Measurements from ENCODE around the gene METTL27. TPM values are rescaled to one million over a fixed set of nuclear protein-coding genes. Genes with fewer than 3 reads are reported as not detected.

Gene METTL27
- polyA plus RNA-seq, 1 donor from 2014 or later, result 2.4 TPM

DNA sequence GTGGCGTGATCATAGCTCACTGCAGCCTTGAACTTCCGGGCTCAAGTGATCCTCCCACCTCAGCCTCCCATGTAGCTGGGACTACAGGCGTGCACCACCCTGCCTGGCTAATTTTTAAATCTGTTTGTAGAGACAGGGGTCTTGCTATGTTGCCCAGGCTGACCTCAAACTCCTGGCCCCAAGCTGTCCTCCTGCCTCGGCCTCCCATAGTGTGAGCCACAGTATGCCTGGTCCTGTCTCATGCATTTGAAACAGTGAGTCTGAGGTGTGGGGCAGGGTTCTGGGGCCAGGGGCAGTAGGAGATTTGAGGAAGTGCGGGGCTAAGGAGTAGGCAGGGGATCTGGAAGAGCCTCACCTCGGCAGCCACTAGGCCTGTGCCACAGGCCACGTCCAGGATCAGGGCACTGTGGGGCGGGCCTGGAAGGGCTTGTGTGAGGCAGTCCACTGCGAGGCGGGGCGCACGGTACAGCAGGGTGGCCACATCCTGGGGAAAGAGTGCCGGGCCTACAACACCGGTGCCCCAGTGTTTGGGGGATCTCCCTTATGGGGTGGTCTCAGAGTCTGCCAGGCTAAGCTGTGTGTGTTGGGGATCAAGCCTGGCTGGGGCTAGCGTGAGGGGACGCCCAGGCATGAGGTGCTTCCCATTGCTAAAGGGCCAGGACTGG, 1.5 kb downstream of the METTL27 start (continued):
- no peak for TF ChIP-seq CTCF (IDR thresholded peaks at IDR 0.05; ENCODE audit: poor library complexity, severe bottlenecking)
- TF ChIP-seq SMC3 (conservative IDR thresholded peaks at IDR 0.05; ENCODE audit: poor library complexity), result no peak

DNA sequence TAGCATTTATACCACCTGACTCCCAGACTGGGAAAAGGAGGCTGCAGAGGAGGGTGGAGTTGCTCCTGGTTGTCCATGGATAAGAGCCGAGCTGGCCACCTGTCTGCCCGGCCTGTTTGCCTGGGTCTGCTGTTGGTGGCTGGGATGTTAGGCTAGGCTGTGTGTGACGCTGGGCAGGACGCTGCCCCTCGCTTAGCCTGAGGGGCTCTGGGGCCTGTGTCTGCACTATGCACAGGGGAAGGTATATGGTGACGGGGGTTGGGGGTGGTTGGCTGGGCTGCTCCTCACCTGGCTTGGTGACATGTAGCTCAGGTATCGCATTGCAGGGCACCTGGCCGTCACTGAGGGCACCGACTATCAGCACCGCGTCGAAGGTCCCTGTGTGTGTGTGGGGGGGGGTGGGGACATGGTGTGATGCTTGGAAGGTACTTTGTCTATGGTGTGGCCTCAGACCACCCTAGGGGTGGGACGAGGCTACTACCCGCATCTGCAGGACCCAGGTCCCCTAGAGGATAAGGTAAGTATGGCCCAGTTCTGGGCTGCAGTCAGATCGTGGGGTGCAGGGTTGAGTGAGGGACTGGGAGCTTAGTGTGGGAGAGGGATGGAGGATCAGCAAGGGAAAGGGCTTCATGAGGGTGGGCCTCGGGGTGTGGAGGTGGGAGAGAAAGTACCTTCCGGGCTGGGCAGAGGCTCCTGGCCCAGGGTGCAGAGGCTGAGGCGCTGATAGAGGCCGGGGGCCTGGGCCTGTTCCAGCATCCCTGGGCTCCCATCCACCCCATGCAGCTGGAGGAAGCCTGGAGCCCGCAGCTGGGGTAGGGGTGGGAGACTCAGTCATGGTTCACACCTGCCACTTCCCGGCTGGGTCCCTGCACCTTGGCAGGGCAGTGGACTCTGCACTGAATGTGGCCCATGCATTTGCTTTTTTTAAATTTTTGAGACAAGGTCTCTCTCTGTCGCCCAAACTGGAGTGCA, 2.3 kb downstream of the METTL27 start:
- H3K27me3 ChIP-seq (ENCODE audit: insufficient read depth, low read depth, low read length), result no peaks in the 10 kb centered on the region
- no peaks in the 10 kb centered on the region for H3F3A ChIP-seq (ENCODE audit: insufficient read depth, low read length, poor library complexity, severe bottlenecking)
- H4K20me1 ChIP-seq (ENCODE audit: insufficient read depth), result no peaks in the 10 kb centered on the region
- no peak overlapping the region for H3K4me2 ChIP-seq (ENCODE audit: low read length)
- no peak overlapping the region for H3K27ac ChIP-seq (ENCODE audit: low read length)
- TF ChIP-seq EP300 (conservative IDR thresholded peaks at IDR 0.05; ENCODE audit: poor library complexity, severe bottlenecking) (no peak), REST (IDR thresholded peaks at IDR 0.05; ENCODE audit: borderline replicate concordance) (no peak), TAF1 (IDR thresholded peaks at IDR 0.05; ENCODE audit: low read depth) (no peak), SMC3 (conservative IDR thresholded peaks at IDR 0.05; ENCODE audit: poor library complexity) (no peak), POLR2AphosphoS5 (IDR thresholded peaks at IDR 0.05) (no peak), EZH2 (IDR thresholded peaks at IDR 0.05; ENCODE audit: borderline replicate concordance, insufficient read depth, low read length, poor library complexity, severe bottlenecking) (no peak)
- H2AFZ ChIP-seq (ENCODE audit: low read depth, low read length), result no peak overlapping the region
- H3K36me3 ChIP-seq (ENCODE audit: insufficient read depth, low read length), result no peaks in the 10 kb centered on the region
- H3K4me3 ChIP-seq (ENCODE audit: low read length), result no peak overlapping the region
- H3K79me2 ChIP-seq (replicated peaks; ENCODE audit: insufficient read depth, low read length), result no peaks in the 10 kb centered on the region
- H3K9ac ChIP-seq (ENCODE audit: low read length), result no peak overlapping the region
- H3K9me2 ChIP-seq (ENCODE audit: insufficient read depth, low read length), result no peaks in the 10 kb centered on the region
- H3K9me3 ChIP-seq (ENCODE audit: low read length), result no peaks in the 10 kb centered on the region

DNA sequence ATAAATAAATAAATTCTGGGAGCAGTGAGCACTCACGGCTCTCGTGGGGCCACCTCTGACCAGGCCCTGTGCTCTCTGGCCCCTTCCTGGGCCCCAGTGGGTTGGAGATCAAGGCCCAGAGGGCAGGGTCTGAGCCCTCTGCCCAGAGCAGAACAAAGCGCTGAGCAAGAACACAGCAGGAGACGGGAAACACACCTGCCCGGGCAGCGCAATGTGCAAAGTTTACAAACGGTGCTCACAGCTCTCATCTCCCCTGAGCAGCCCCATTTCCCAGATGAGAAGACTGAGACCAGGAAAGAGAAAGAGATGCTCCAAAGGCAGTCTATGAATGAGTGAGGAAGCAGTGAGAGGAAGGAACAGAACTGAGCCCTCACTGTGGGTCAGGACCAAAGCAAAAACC, 3.0 kb downstream of the METTL27 start:
- Histone ChIP-seq H3K79me2 (replicated peaks; ENCODE audit: insufficient read depth, low read length) (no peaks in the 10 kb centered on the region), H3K4me3 (ENCODE audit: low read length) (no peak overlapping the region), H4K20me1 (ENCODE audit: insufficient read depth) (no peaks in the 10 kb centered on the region)

More for the DNA sequence above, 3.0 kb downstream of the METTL27 start:
- no peaks in the 10 kb centered on the region for H3F3A ChIP-seq (ENCODE audit: insufficient read depth, low read length, poor library complexity, severe bottlenecking)
- H3K9me3 ChIP-seq (ENCODE audit: low read length), result peaks cover 4% of the 10 kb centered on the region
- H3K9ac ChIP-seq (ENCODE audit: low read length), result no peak overlapping the region
- no peaks in the 10 kb centered on the region for H3K27me3 ChIP-seq (ENCODE audit: insufficient read depth, low read depth, low read length)
- no peak overlapping the region for H3K4me2 ChIP-seq (ENCODE audit: low read length)
- TF ChIP-seq EZH2 (IDR thresholded peaks at IDR 0.05; ENCODE audit: borderline replicate concordance, insufficient read depth, low read length, poor library complexity, severe bottlenecking), result no peak
- no peak for TF ChIP-seq MXI1 (conservative IDR thresholded peaks at IDR 0.05; ENCODE audit: poor library complexity, severe bottlenecking)
- TF ChIP-seq RAD21 (conservative IDR thresholded peaks at IDR 0.05), result no peak
- no peak for TF ChIP-seq POLR2AphosphoS5 (IDR thresholded peaks at IDR 0.05)
- H2AFZ ChIP-seq (ENCODE audit: low read depth, low read length), result no peak overlapping the region
- no peaks in the 10 kb centered on the region for H3K9me2 ChIP-seq (ENCODE audit: insufficient read depth, low read length)
- H3K27ac ChIP-seq (ENCODE audit: low read length), result no peak overlapping the region
- no peaks in the 10 kb centered on the region for H3K36me3 ChIP-seq (ENCODE audit: insufficient read depth, low read length)

Measured in neural cell (in vitro differentiated cells).